ENCODE measurements around the gene ATP6V1C2. TPM values are rescaled to one million over a fixed set of nuclear protein-coding genes. Genes with fewer than 3 reads are reported as not detected.

Gene ATP6V1C2
- total RNA-seq, 2 experiments from 2014 or later: not detected

- Mint-ChIP-seq H3K9me3 (no peaks in the 10 kb centered on the region), H3K27ac (no peak overlapping the region), H3K4me3 (no peak overlapping the region), H3K36me3 (ENCODE audit: low read depth) (peaks cover 79% of the 10 kb centered on the region), H3K27me3 (no peaks in the 10 kb centered on the region), H3K4me1 (ENCODE audit: low read depth) (no peaks in the 10 kb centered on the region)
- H3K4me1 ChIP-seq (ENCODE audit: insufficient read depth, low read length): no peaks in the 10 kb centered on the region
- no peak overlapping the region for H3K4me3 ChIP-seq (ENCODE audit: low read length)
- no peak overlapping the region for H3K27ac ChIP-seq (ENCODE audit: low read depth in 1 of 2, low read length in 2 of 2)
- POLR2A ChIA-PET: no interaction called here
- no peak for ATAC-seq (ENCODE audit: poor library complexity)
- TF ChIP-seq CTCF (IDR thresholded peaks at IDR 0.05): no peak
- DNase-seq: no peak
- peaks cover 82% of the 10 kb centered on the region for H3K36me3 ChIP-seq (ENCODE audit: insufficient read depth, low read length)
- H3K27me3 ChIP-seq (ENCODE audit: control insufficient read depth in 1 of 2, insufficient read depth in 2 of 2, low read length in 2 of 2): no peaks in the 10 kb centered on the region
- intact Hi-C loops (cut with DNase I, micrococcal nuclease): no loop called here
- H3K9me3 ChIP-seq (ENCODE audit: control insufficient read depth in 1 of 2, insufficient read depth in 1 of 2, low read length in 2 of 2): no peaks in the 10 kb centered on the region
- CTCF ChIA-PET: no interaction called here
Observed at GRCh38 chr2:10783421-10783820, 62.0 kb downstream of the ATP6V1C2 start.

GRCh38 chr2:10784719-10785118, 63.3 kb downstream of the ATP6V1C2 start:
- DNase-seq: no peak
- no peaks in the 10 kb centered on the region for H3K9me3 ChIP-seq (ENCODE audit: control insufficient read depth in 1 of 2, insufficient read depth in 1 of 2, low read length in 2 of 2)
- TF ChIP-seq CTCF (IDR thresholded peaks at IDR 0.05): no peak
- no peak for ATAC-seq (ENCODE audit: poor library complexity)
- no peak overlapping the region for H3K4me3 Mint-ChIP-seq
- H3K27ac Mint-ChIP-seq: no peak overlapping the region
- no peaks in the 10 kb centered on the region for H3K9me3 Mint-ChIP-seq
- H3K4me1 ChIP-seq (ENCODE audit: insufficient read depth, low read length): no peaks in the 10 kb centered on the region
- intact Hi-C loops (cut with DNase I, micrococcal nuclease): no loop called here
- no peaks in the 10 kb centered on the region for H3K4me1 Mint-ChIP-seq (ENCODE audit: low read depth)
- POLR2A ChIA-PET: no interaction called here
- CTCF ChIA-PET: interaction anchor here (1.9 kb wide), 1 partner anchor 48 kb away, joined by 5 read pairs; no protein-coding TSS in a partner anchor
- H3K27me3 ChIP-seq (ENCODE audit: control insufficient read depth in 1 of 2, insufficient read depth in 2 of 2, low read length in 2 of 2): no peaks in the 10 kb centered on the region
- no peak overlapping the region for H3K4me3 ChIP-seq (ENCODE audit: low read length)
- H3K27ac ChIP-seq (ENCODE audit: low read depth in 1 of 2, low read length in 2 of 2): no peak overlapping the region
- H3K36me3 ChIP-seq (ENCODE audit: insufficient read depth, low read length): peaks cover 90% of the 10 kb centered on the region
- H3K36me3 Mint-ChIP-seq (ENCODE audit: low read depth): peaks cover 91% of the 10 kb centered on the region
- H3K27me3 Mint-ChIP-seq: no peaks in the 10 kb centered on the region

- H3K4me3 Mint-ChIP-seq: no peak overlapping the region
- DNase-seq (no peak), ATAC-seq (ENCODE audit: poor library complexity) (no peak)
- Histone ChIP-seq H3K9me3 (ENCODE audit: control insufficient read depth in 1 of 2, insufficient read depth in 1 of 2, low read length in 2 of 2) (no peaks in the 10 kb centered on the region), H3K4me1 (ENCODE audit: insufficient read depth, low read length) (peaks cover 4% of the 10 kb centered on the region), H3K4me3 (ENCODE audit: low read length) (no peak overlapping the region), H3K27ac (ENCODE audit: low read depth in 1 of 2, low read length in 2 of 2) (no peak overlapping the region), H3K27me3 (ENCODE audit: control insufficient read depth in 1 of 2, insufficient read depth in 2 of 2, low read length in 2 of 2) (no peaks in the 10 kb centered on the region), H3K36me3 (ENCODE audit: insufficient read depth, low read length) (peaks cover 92% of the 10 kb centered on the region)
- peaks cover 91% of the 10 kb centered on the region for H3K36me3 Mint-ChIP-seq (ENCODE audit: low read depth)
- H3K9me3 Mint-ChIP-seq: no peaks in the 10 kb centered on the region
- peaks cover 3% of the 10 kb centered on the region for H3K4me1 Mint-ChIP-seq (ENCODE audit: low read depth)
- no peaks in the 10 kb centered on the region for H3K27me3 Mint-ChIP-seq
- no peak overlapping the region for H3K27ac Mint-ChIP-seq
- intact Hi-C loops (cut with DNase I, micrococcal nuclease): no loop called here
- POLR2A ChIA-PET: no interaction called here
- CTCF ChIA-PET: interaction anchor here (1.9 kb wide), 1 partner anchor 47 kb away, joined by 5 read pairs; no protein-coding TSS in a partner anchor
- no peak for TF ChIP-seq CTCF (IDR thresholded peaks at IDR 0.05)
Observed at GRCh38 chr2:10785260-10785659, 63.8 kb downstream of the ATP6V1C2 start.
